ENCODE data around the gene CAMTA1.
"Not testable (repeated sequence)": the region's sequence is repeated elsewhere in the genome, so short reads cannot be mapped to it uniquely, and the experiment has no call there.

CAMTA1 gene

DNA sequence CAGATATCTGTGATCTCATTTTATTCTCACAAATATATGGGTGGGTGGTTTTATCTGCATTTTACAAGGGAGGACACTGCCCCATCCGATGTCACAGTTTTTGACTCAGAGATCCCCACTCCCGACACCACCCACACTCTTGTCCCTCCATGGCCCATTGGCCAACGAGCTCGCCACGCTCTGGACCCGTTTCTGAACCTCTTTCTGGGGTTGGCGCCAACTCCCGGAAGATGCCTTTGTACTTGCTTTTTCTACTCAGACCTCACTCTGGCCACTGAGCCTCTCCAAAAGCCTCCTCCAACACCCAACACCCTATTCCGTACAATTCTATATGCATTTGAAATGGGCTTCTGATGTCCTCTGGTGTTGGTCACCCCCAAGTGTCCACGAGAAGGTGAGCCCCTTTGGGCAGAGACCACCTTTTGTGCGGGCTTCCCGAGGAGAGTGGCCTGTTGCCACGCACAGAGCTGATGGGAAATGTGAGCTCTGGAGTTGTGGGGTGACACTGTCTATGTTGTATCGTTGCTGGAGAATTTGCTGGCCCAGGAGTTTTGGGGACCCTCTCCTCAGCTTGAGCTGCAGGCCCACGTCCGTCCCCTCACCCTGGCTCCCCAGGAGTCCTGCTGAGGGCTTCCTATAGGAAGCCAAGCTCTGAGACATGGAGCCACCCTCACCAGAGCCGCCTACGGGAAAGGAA is 618.9 kb downstream of the CAMTA1 start:
- DNase-seq: no peak

DNA sequence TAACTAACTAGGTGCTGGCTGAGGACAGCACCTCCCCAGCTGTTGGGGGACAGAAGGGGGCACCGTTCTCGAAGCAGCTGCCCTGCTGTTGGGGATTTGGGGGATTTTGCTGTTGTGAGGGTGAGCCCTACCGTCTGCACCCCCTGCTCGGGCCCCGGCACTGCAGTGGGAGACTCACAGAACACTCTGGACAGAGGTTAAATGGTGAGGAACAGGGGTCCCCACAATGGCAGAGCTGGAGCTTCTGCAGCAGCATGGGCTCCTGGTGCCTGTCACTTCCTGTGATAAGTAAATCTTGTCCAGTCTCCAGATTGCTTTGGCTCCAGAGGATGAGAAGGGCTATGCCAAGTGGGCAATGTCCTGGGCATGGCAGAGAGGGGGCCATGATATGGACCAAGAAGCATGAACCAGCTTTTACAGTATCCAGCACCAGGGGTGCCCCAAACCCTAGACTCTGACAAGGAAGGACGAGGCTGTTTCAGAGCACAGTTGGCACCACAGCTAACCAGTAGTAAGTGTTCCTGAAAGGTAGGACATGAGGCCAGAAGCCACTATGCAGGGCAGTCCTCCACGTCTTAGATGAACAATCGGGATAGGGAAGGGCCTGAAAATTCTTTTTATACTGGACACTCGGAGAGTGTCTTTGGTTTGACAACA is 620.7 kb downstream of the CAMTA1 start:
- no peak for DNase-seq

DNA sequence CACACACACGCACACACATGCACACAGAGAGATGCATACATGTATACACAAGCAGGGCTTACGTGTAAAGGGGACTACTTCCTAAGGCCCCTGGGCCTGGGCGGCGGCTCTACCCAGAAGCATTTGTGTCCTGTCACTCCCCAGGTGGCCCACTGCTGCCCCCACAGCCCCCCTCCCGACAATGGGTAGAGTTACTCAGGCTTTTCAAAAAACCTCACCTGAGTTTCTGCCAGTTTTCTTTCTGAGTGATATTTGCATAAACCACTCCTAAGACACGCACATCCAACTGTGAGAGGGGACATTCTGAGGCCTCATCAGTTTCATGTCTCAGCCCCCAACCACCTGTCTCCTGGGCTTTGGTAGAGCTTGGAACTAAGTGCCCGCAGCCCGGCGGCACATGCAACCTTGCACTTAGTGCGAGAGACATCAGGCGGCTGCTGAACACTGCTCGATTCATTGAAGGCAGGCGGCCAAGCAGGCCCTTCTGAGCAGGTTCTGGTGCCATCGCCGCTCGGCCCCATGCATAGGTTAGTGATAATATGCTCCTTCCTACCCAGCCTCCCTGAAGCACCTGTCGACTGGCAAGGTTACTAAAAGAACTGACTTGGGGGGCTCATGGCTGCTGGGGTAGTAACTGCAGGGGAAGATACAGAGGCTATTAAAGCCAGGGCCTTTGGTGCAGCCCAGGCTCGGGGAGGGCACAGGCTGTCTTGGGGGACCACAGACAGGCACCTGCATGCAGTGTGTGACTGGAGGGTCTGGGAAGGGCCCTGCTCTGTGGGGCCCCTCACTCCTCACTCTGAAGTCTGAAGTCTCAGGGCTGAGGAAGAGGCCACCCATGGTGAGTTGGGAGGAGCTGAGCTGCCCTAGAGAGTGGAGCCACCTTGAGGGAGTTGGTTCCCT is 621.6 kb downstream of the CAMTA1 start:
- no peak for DNase-seq

DNA sequence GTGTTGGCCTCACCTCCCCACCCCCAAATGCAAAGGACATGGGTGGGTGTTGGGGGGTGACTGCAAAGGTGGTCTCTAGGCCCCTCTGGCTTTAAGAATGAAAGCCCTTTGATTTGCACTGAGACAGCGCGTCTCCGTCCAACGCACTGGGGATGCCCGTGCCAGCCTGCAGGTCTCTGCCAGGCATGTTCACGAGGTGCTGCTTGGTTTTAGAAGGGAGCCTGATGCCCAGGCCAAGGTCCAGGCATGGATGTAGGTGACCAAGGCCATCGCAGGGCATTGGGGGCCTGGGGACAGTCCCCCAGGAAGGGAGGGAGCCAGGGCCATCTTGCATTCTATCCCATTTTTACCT is 622.3 kb downstream of the CAMTA1 start:
- no peak for DNase-seq

DNA sequence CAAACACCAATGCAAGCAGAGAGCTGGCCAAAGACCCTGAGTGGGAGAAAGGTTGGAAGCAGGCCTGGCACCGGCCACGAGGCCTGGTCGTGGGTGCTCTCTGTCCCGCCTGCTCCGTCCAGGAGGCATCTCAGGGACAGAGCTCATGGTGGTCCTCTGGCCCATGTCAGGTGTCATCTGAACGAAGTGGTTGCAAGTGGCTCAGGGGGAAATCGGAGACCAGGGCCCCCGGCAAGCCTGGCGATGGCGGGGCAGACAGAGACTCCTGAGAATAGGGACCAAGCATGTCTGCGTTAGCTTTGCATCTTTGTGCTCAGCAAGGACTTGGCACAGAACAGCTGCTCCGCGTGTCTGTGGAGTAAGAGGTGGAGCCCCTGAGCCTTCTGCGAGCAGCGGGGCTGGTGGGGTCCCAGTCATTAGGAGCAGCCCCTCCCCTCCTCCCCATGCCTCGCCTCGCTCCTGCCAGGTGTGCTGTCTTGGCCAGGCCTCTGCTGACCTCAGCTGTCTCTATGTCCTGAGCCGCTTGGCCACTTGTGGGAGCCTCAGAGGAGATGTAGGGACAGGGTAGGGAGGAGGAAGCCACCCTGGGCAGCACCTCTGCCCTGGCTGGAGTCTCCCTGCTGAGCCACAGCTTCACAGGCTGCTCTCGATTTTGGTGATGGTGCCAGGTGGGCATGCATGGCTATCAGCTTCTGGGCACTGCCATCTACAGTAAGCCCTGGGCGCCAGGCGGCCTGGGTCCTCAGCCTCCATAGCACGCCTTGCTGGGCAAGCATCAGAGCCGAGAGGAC is 622.9 kb downstream of the CAMTA1 start:
- no peak for DNase-seq

DNA sequence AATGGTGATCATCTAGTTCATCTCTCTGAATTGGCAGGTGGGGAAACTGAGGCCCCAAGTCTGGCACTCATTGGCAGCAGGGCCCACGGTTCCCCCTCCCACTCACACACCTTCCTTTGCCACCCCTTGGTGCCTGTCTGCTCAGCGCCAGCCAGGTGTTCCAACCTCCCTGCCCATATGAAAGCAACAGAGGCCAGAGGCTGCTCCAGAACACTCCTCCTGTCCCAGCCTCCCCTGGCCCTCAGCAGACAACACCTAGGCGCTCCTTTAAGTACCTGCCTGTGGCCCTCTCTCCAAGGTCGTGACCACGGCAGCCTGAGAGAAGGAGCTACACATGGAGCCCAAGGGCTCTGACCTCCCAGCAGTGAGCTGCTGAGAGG is 623.5 kb downstream of the CAMTA1 start:
- DNase-seq: no peak

DNA sequence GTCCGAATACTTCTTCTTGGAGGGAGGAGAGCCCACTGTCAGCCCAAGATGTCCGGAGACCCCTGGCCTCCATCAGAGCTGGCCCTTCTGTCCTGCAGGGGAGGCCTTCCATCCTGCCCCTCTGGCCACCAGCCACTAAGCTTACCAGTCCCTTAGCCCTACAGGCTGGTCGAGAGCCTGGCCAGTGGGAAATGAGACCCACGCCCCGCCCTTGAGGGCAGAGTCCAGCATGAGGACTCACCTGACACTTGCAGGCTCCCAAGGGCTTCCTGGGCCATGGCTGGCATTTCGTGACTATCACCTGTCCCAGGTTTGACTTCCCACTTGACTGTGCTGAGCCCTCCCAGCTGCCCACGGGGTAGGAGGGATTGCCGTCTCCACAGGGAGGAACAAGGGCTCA is 624.0 kb downstream of the CAMTA1 start:
- no peak for DNase-seq

DNA sequence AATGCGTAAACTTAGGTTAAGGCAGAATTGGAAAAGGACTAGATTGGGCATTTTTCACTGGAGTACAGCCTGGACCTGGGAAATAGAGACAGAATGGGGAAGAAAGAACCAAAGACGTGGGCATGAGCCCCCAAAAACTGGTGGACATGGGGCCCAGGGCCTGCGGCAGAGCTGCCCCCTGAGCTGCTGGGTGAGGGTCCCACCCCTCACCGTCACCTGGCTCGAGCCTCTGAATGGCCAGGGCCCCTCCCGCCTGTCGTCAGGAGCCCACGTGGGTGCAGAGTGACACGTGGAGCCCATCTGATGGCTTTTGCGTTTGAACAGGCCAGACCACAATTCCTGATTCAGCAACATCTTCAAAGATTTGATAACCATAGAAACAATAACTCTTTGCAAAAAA is 624.9 kb downstream of the CAMTA1 start:
- DNase-seq: no peak

DNA sequence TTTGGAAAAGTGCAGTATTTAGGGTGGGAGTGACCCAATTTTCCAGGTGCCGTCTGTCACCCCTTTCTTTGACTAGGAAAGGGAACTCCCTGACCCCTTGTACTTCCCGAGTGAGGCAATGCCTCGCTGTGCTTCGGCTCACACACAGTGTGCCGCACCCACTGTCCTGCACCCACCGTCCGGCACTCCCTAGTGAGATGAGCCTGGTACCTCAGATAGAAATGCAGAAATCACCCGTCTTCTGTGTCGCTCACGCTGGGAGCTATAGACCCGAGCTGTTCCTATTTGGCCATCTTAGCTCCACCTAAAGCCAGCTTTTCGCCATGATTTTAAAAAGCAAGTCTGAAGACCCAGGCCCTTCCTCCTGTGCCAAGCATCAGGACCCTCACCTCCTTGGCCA is 632.4 kb downstream of the CAMTA1 start:
- not testable (repeated sequence) for DNase-seq

DNA sequence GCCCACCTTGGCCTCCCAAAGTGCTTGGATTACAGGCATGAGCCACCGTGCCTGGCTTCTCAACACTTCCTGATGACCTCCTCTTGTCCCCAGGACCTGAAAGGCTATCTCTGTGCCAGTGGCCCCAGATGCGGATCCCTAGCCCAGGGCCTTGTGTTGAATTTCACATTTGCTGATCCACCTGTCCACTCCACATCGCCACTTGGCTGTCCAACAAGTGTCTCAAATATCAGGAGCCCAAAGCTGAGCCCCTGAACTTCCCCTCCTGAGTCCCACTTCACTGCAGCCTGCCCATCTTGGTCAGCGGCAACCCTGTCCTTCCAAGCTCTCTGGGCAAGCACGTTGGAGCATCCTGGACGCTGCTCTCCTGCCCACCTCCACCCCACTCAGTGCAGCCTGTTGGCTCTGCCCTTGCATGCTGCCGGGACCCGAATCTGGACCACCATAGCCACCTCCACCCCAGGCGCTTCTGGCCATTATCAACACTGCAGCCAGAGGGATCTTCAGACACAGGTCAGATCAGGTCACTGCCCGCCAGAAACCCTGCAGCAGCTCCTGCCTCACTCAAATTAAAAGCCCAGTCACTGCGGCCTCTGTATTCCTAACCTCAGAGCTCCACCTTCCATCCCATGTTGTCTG is 633.3 kb downstream of the CAMTA1 start:
- DNase-seq: no peak

DNA sequence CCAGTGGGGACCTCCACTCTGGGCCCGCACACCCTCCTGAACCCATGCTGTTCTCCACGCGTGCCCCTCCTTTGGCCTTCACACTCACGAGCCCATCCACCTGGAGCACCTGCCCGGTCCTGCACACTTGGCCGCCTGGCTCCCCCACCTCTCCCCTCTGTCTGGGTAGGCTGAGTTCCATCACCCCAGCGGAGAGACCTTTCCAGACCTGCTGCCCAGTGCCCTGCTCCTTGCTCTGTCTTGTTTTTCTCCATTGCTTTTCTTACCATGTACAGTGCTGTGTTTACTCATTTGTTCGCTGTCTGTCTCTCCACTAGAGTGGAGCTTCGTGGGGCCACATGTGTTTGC is 634.8 kb downstream of the CAMTA1 start:
- DNase-seq: no peak

DNA sequence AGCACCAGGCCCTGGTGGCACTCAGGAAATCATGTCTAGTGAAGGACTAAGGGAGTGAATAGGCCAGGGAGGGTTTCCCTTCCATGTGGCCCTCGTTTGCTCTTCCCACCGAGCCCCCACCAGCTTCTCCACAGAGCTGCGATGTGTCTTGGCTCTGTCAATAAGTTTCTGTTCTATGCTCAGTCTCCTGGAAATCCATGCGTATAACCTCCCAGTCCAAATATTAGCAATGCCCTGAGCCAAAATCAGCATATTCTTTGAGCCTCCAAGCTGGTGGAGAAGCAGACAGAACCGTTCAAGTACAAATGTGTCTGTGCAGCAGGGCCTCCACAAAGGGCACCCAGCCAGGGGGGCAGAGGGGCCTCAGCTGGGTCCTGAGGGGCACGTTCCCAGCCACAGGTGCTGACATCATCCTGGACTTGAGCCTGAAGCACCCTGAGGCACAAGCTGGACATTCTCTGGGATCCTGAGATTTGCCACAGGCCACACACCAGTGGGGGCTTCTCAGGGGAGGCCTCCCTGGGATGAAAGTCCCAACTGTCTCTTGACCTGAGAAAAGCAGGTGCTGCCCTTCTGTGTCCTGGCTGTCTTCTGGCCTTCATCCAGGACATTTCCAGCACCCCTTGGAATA is 635.3 kb downstream of the CAMTA1 start:
- no peak for DNase-seq

DNA sequence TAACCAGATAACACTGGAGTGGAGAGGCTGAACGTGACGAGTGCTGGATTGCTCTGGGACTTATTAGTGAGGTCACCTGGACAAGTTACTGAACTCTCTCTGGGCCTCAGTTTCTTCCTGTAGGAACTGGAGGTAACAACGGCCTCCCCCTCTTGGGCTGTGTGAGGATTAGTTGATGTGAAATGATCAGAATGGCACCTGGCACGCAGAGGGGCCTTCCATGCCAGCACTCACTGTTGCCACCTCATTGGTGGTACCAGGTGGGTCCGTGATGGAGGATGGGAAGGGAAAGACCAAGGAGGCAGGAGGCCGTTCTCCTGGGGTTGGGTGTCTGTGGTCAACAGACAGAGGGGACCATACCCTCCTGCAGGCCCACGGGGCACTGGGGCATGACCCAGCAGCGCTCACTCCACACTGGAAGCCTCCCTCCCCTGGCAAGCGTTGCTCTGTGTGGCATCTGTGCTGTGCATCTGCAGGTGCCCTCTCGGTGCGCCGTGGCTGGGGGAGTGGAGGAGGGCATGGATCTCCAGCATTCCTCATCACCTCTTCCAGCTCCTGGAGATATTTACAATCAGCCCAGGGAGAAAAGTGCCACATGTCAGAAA is 636.3 kb downstream of the CAMTA1 start:
- DNase-seq: no peak

DNA sequence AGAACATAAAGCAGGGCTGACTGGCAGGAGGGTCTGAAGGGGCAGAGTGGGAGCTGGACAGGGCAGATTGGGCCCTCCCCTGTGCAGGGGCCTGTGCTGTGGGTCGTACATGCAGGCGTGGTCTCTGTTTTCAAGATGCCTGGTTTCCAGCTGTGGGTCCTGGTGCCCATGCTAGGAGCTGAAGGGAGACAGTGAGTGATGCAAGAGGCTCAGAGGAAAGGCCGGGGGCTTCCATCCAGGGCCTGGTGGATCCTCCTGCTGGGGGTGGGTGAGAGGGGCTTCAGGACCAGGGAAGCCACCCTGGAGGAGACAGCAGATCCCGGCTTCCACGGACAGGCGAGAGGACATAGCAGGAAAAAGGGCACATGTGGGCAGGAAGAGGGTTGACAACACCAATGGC is 636.8 kb downstream of the CAMTA1 start:
- no peak for DNase-seq

DNA sequence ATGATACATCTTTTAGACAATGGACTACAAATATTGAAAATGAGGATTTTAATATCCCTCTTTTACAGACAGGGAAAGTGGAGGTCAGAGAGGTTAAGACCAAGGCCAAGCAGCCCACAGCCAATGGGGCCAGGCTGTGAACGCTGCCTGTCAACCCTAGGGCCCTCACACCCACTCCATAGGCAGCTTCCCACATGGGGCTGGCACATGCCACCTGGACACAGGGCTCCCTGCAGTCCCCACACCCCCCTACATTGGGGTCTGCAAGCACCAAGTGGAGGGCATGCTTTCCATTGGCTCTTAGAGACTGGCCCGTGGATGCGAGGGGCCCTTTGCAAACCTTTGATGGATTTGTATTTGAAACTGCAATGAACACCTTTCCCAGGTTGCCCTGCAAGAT is 637.3 kb downstream of the CAMTA1 start:
- no peak for DNase-seq

DNA sequence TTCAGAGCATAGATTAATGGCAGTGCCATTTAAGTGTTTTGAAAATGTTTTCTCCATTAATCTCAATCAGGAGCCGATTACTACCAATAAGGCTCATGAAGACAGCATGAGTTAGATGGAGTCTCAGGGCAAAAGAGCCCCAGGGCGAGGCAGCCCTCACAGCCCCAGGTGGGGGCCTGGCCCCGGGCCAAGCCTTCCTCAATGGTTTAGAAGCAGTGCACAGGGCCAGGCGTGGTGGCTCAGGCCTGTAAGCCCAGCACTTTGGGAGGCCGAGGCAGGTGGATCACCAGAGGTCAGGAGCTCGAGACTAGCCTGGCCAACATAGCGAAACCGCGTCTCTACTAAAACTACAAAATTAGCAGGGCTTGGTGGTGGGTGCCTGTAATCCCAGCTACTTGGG is 637.7 kb downstream of the CAMTA1 start:
- DNase-seq: no peak

DNA sequence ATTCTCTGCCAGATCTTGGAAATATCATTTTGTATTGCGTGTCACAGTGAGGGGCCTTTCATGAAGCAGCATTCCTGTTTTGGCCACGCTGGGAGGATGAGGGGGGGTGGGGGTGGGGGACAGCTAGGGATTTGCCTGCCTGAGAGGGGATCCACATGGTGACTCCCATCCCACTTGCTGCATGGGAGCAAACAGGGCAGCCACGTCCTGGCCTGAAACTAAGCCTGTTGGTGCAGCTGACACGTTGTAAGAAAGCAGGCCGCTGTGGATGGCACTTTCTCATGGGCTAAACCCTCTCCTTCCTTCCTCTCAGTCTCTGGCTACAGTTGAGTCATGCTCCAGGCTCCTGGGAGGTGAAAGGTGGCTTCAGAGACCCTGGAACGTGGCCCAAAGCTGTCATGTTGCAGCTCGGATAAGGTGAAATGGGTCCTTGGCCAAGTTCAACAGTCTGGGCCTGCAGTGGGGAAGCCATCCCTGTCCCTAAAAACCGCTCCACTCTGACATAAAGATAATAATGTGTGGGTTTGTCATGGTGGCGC is 639.2 kb downstream of the CAMTA1 start:
- no peak for DNase-seq

DNA sequence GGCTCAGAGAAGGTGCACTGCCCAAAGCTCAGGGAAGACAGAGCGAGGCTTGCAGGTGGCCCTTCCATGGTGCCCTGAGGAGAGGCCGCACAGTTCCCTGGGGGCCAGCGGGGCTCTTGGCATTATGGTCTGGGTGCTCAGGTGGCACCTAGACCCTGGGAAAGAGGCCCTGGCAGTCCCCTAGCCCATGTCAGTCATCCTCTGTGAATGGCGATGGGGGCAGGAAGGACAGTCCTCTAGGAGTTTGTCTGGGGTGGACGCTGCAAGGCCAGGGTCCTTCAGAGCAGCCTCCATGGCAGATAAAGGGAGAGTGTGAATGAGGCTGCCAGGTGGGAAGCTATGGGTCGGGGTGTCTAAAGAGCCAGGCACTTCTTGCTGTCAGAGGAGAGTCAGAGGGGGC is 640.0 kb downstream of the CAMTA1 start:
- DNase-seq: no peak

DNA sequence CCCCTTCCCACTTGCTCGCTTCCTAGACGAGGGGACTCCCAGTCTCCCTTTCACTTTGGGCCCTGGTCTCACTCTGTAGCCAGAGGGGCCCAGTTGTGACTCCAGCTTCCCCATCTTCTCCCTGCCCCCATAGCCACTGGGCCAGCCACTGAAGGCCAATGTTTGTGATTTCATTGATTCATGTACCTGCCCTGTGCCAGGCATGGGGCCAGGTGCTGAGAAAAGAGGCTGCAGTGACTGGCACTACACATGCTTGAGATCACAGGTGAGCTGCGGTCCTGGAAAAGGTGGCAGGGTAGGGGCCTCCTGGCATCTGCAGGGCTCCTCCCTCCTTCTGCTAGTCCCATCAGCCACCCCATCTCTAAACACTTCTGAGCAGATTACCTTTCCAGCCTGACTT is 640.5 kb downstream of the CAMTA1 start:
- DNase-seq: no peak

DNA sequence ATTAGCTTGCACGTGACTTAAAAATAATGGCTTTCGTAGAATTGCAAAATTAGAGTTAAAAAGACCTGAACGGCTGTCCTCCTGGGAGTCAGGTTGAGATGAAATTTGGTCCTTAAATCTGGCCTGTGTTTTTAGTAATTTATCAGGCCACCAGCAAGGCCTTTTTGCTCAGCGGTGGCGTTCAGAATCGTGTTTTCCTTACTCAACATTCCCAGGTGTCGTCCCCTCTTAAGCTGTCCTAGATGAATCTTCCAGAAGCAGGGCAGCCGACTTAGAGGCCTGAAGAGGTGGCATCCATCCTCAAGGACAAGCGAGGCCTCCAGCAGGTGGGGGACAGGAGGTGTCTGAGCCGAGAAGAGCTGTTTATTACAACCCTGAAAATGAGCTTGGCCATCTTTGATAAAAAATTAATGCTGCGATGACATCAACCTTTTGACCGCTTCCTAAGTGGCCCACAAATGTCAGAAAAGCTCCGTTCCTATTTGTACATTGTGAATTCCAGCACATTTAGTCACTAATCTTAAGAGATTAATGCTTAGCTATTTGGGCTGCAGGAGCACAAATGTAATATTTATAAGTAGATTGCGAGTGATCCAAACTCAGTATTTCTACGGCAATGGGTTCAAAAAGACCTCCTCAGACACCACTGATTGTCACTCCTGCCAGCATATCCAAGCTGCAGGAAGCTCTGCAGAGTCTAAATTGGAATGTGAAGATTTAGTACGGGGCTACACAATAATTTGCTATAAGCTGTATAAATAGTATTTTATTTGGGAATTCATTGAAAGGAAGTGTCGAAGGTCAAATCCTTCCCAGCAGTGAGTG is 641.7 kb downstream of the CAMTA1 start:
- no peak for DNase-seq

Measured in COR-L47 (cell line).